GM19023 (cell line): ENCODE results near the gene RNF145.
"Not testable (repeated sequence)": the region's sequence is repeated elsewhere in the genome, so short reads cannot be mapped to it uniquely, and the experiment has no call there.

Experiments used
- ATAC-seq: cut with Tn5 transposase; IDR thresholded peaks from one replicate; pipeline ENCODE4 v1.9.1; 2021; ENCODE audit warnings: mild to moderate bottlenecking, moderate library complexity; ENCODE audit not compliant: unreplicated experiment

The RNF145 gene, protein sequence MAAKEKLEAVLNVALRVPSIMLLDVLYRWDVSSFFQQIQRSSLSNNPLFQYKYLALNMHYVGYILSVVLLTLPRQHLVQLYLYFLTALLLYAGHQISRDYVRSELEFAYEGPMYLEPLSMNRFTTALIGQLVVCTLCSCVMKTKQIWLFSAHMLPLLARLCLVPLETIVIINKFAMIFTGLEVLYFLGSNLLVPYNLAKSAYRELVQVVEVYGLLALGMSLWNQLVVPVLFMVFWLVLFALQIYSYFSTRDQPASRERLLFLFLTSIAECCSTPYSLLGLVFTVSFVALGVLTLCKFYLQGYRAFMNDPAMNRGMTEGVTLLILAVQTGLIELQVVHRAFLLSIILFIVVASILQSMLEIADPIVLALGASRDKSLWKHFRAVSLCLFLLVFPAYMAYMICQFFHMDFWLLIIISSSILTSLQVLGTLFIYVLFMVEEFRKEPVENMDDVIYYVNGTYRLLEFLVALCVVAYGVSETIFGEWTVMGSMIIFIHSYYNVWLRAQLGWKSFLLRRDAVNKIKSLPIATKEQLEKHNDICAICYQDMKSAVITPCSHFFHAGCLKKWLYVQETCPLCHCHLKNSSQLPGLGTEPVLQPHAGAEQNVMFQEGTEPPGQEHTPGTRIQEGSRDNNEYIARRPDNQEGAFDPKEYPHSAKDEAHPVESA

DNA sequence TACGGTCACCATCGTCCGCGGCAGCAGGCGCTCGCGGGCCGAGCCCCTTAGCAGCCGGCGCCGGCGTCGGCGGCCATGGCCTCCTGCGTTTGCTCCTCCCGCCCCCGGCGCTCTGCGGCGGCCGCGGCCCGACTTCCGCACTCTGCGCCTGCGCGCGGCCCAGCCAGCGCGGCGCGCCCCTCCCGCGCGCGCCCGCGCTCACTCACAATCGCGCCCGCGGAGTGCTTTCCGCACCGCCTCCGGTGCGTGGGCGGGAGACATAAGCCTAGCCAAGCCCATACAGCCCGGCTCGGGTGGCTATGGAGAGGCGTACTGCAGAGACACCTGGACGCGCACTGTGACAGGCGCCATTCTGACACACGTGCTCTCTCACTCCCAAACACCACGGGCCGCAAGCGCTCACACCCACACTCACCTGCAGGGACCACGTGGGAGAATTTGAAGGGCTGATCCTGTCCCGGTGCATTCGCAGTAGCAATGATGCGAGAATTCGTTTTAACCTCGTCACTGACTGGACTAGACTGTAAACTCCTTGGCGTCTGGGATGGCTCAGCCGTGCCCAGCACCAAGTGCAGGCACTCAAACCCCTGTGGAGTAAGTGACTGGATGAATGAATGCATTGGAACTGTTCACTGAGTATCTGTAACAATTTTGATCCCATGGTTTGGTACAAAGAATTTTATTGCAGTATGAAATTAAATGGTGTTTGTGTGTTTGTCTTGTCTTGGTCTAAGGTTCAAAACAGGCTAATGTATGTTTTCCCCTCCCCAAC is at the start of gene RNF145:
TSS of gene RNF145 (minus strand) at position 116 of the 772 bp plus-strand sequence. CDS start 5,936 bp downstream, outside the sequence.
- peak; percentile 72 for ATAC-seq

DNA sequence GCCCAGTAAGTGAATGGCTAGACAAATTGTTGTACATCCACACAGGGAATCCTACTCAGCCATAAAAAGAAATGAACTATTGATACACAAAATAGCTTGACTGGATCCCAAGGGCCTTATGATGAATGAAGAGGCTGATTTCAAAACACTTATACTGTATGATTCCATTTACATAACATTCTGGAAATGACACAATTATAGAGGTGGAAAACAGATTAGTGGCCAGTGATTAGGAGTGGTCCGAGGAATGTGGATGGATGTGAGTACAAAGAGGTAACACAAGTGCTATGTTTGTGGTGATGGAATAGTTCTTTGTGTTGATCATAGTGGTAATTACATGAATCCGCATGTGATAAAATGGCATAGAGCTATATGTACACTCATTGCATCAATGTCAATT is 49.0 kb upstream of the RNF145 start:
- ATAC-seq, result no peak

- no peak for ATAC-seq
These were observed 48.4 kb upstream of the RNF145 start for GRCh38 chr5:159257629-159258283.

DNA sequence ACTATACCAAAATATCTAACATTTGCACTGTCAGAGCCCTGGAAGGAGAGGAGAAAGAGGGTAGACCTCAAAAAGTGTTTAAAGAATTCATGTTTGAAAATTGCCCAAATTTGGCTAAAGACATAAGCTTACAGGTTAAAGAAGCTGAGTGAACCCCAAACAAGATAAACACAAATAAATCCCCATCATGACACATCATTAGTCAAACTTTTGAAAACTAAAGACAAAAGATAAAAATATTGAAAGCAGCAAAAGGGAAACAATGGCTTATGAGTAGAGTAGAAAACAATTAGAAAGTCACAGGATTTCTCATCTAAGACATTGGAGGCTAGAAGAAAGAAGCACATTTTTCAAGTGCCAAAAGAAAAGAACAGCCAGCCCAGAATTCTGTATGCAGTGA is 47.7 kb upstream of the RNF145 start:
- no peak for ATAC-seq

- no peak for ATAC-seq
These were observed 42.8 kb upstream of the RNF145 start for GRCh38 chr5:159252195-159252594.

DNA sequence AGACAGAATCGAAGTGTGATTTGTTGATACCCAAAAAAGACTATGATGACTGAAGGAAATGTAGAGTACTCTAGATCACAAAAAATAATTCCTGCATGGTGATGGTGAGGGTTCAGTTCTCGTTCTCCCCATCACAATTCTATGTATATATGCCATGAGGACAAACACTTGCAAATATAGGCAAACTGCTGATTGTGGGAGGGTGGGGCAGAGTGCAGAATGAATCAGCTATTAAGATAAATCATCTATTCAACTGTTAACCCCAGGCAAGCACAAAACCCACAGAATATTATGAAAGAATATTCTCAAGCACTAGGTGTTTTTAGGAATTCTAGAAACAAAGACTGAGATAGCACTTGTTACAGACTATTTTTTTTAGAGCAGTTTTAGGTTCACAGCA is 39.8 kb upstream of the RNF145 start:
- ATAC-seq, result no peak

DNA sequence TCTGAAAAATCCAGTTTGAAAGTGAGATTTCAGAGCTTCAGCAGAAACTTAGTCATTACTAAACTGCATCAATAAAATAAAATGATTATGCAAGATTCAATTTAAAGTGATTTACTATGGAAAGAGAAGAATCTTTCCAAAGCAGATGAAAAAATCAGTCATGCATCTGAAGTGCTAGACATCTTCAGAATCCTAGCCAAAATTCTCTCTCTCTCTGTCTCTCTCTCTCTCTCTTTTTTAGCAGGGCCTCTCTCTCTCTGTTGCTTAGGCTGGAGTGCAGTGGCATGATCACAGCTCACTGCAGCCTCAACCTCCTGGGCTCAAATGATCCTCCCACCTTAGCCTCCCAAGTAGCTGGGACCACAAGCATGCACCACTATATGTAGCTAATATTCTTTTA is 35.5 kb upstream of the RNF145 start:
- ATAC-seq, result no peak

- no peak for ATAC-seq
These were observed 34.8 kb upstream of the RNF145 start for GRCh38 chr5:159244163-159244562.

DNA sequence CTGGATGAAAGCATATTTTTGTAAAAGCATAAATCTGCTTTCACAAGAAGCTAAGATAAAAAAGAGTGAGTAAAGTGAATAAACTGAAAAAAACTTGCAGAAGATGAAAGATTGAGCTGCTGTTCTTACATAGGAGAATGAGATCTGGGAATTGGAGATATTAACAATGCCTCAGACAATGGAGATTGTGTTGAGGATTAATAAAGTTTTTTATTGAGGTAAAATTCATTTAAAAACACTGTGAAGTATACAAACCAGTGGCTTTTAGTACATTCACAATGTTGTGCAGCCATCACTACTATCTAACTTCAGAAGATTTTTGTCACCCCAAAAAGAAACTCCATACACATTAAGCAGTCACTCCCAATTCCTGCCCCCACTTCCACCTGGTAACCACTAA is 34.0 kb upstream of the RNF145 start:
- ATAC-seq, result no peak

DNA sequence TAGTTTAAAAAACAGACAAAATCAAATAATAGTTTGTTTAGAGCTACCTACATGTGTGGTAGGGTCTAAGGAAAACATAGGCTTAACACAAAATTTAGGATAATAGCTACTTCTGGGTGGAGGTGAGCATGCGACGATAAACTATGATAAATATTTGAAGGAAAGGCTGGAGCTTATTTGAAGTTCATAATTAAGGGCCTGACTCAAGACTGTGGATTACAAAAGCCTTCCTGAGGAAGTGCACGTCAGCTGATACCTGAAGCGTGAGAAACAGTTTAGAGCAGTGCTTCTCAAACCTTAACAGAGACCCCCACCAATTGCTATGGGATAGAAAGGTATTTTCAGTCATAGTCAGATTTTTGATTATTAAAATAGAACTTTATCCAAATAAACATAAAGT is 33.3 kb upstream of the RNF145 start:
- ATAC-seq, result no peak

- ATAC-seq, result no peak
These were observed 32.7 kb upstream of the RNF145 start for GRCh38 chr5:159241946-159242552.

DNA sequence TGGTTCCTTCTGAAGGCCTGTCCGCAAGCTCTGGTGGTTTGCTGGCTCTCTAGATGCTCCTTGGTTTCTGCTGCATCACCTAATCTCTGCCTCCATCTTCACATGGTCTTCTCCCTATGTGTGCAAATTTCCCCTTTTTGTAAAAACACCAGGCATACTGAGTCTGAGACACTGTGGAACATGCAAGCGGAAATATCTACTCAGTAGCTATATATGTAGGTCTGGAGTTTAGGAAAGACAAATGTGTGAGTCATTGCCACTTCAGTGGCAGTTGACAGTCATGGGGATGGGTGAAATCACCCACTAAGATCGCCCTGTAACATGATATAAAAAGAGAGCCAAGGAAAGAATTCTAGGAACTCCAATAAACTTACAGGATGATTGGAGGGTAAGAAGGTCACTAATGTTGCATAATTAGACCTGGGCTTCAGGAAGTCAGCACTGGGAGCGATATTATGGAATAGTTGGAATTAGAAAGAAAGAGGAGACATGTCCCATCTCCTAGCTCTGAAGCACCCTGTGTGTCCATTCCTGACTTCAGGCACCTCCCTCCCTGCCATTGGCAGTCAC is 31.0 kb upstream of the RNF145 start:
- no peak for ATAC-seq

GRCh38 chr5:159235871-159236520 is 26.6 kb upstream of the RNF145 start:
- ATAC-seq, result not testable (repeated sequence)

GRCh38 chr5:159231167-159231566 is 21.8 kb upstream of the RNF145 start:
- ATAC-seq, result no peak

DNA sequence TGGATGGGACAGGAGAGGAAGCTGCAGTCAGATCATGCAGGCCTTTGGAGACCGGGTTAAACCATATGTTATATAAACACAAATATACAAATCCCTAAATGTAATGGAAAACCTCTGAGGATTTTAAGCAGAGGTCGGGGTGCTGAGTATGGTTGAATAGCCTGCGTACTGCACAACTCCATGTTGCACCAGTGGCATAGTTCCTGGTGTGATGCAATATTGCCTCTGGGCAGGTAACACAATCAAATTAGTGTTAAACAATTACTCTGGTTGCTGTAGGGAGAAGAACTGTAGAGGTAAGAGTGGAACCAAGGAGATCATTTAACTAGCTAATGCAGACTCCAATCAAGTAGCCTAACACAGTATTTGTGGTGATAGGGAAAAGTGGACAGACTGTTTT is 21.3 kb upstream of the RNF145 start:
- ATAC-seq, result no peak

DNA sequence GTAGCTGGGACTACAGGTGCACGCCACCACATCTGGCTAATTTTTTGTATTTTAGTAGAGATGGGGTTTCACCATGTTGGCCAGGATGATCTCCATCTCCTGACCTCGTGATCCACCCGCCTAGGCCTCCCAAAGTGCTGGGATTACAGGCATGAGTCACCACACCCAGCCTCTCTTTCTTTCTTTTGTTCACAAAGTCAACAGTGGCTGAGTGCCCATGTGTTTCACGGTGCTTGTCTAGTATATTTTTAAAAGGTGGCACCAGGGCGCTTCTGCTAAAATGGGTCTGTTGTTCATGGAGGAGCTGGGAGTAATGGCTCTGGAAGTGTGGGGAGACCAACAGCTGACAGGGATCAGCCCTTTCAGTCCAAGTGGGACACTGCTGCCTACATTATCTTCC is 18.7 kb upstream of the RNF145 start:
- ATAC-seq, result not testable (repeated sequence)

DNA sequence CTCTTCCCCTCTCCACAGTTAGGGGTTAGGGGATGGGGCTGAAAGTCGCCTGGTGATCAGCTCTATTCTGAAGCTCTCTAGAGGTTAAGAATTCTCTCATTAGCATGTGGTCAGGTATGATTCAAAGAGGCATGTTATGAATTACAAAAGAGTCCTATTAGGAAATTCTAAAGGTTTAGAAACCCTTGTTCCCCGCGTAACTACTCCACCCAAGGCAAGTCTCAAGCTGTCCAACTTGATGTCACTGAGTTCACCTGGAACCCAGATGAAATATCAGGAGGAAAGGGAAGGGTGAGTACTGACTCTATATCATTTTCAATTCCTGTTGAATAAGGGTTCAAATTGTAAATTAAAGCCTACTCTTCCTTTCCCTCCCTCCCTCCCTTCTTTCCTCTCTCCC is 18.1 kb upstream of the RNF145 start:
- ATAC-seq, result no peak

DNA sequence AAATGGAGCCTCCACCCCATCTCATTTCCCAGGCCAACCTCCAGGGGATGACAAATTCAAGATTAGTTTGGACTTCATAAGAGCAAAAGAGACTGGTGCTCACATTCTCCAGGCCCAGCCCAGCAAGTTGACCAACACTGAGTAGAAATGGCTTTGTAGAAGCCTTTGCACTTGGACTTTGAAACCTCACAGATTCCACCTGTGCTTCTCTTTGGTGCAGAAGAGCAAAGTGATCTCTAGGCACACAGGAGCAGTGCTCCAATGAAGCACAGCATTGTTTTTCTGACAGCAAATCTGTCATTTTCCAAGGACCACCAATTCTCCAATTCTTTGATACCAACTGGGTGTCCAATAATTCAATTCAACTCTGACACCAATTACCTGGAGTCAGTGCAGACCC is 17.1 kb upstream of the RNF145 start:
- no peak for ATAC-seq

GRCh38 chr5:159224471-159224870 is 15.1 kb upstream of the RNF145 start:
- no peak for ATAC-seq

DNA sequence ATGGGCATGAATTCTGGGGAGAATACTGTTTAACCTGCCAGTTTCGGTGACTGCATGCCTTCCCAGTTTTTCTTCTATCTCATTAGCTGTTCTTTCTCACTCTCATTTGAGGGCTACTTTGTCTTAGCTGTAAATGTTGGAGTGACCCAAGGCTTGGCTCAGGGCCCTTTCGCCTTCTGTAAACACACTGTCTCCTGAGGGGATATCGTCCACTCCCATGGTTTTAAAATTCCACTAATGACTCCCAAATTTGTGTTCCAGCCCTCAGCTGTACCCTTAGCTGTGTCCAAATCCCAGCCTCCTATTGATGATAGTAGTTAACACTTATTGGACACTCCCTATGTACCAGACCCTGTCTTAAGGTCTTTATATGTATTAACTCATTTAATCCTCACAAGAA is 14.1 kb upstream of the RNF145 start:
- ATAC-seq, result no peak
